Left ventricle myocardium inferior (tissue), 1 donor: ENCODE measurements around the gene NDUFV3. TPM values are rescaled to one million over a fixed set of nuclear protein-coding genes. Genes with fewer than 3 reads are reported as not detected.
A peak's percentile ranks its signal among the peaks of the same experiment; 100 is the strongest.

Source experiments
- DNase-seq: peaks from one replicate; pipeline ENCODE4 v3.0.0-alpha.2; 2020
- H3K27ac ChIP-seq: fragments of 200-600 bp; replicated peaks from 2 replicates; pipeline ENCODE4 v1.8.0; 2021
- H3K27me3 ChIP-seq: fragments of 200-600 bp; 2 replicates; pipeline ENCODE4 v1.8.0; 2021; ENCODE audit warnings: low read depth
- H3K36me3 ChIP-seq: fragments of 200-600 bp; 2 replicates; pipeline ENCODE4 v1.8.0; 2021
- H3K4me1 ChIP-seq: fragments of 200-600 bp; 2 replicates; pipeline ENCODE4 v1.8.0; 2021
- H3K4me3 ChIP-seq: fragments of 200-600 bp; 2 replicates; pipeline ENCODE4 v1.8.0; 2021; ENCODE audit warnings: mild to moderate bottlenecking, moderate library complexity
- H3K9me3 ChIP-seq: fragments of 200-600 bp; replicated peaks from 2 replicates; pipeline ENCODE4 v1.8.0; 2021
- CTCF ChIP-seq: fragments of 200-600 bp; IDR thresholded peaks from 2 replicates; pipeline ENCODE4 v1.8.0; 2021; ENCODE audit warnings: antibody characterized with exemption, mild to moderate bottlenecking, borderline replicate concordance
- intact Hi-C: fragments of 100-400 bp; cut with micrococcal nuclease; formaldehyde crosslinking; loops from one replicate; pipeline ENCODE4 v1.11.0; 2022
- total RNA-seq: library from RNA; stranded (reverse); fragmentation: NEBNext Ultra II Directional; extraction: Animal tissue kit (Norgen Biotek cat#: 25700); gene quantifications from one replicate; pipeline ENCODE4 v1.2.1, GENCODE V29; 2021
- donor health status: DM: no; HTN: yes; CAD: no; lungs with severe emphysema.

NDUFV3 gene
- total RNA-seq, 1 donor from 2014 or later, result 52.0 TPM

DNA sequence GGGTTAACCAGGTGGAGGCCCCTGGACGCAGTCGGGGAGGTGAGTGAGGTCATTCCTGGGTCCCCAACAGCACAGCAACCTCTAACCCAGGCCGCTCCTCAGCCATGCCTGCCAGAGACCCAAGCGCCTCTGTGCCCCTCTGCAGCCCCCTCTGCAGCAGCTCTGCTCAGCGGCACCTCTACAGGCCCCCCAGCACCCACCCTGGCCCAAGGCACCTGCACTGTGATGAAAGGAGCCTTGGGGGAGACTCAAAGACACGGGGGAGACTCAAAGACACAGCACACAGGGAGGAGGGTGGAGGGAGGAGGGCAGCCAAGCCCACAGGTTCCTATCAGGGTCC, 33.2 kb upstream of the NDUFV3 start:
- H3K4me1 ChIP-seq, result peaks cover 19% of the 10 kb centered on the region
- no peak overlapping the region for H3K4me3 ChIP-seq
- H3K27ac ChIP-seq, result no peak overlapping the region
- no peaks in the 10 kb centered on the region for H3K9me3 ChIP-seq
- H3K27me3 ChIP-seq, result no peaks in the 10 kb centered on the region
- peaks cover 64% of the 10 kb centered on the region for H3K36me3 ChIP-seq
- TF ChIP-seq CTCF, result no peak
- intact Hi-C loops, result no loop called here
- no peak for DNase-seq

GRCh38 chr21:42860345-42860744, 32.8 kb upstream of the NDUFV3 start:
- H3K4me3 ChIP-seq, result no peak overlapping the region
- intact Hi-C loops, result no loop called here
- peaks cover 24% of the 10 kb centered on the region for H3K4me1 ChIP-seq
- no peak for TF ChIP-seq CTCF
- no peak for DNase-seq
- H3K36me3 ChIP-seq, result peaks cover 59% of the 10 kb centered on the region
- H3K9me3 ChIP-seq, result no peaks in the 10 kb centered on the region
- H3K27ac ChIP-seq, result no peak overlapping the region
- no peaks in the 10 kb centered on the region for H3K27me3 ChIP-seq

GRCh38 chr21:42861311-42861847, 31.7 kb upstream of the NDUFV3 start:
- Histone ChIP-seq H3K36me3 (peaks cover 49% of the 10 kb centered on the region), H3K27ac (peak overlapping the region; percentile 5), H3K4me3 (no peak overlapping the region), H3K4me1 (peaks cover 34% of the 10 kb centered on the region), H3K9me3 (no peaks in the 10 kb centered on the region), H3K27me3 (no peaks in the 10 kb centered on the region)
- TF ChIP-seq CTCF, result no peak
- DNase-seq, result no peak
- intact Hi-C loops, result no loop called here

GRCh38 chr21:42861848-42862400, 31.2 kb upstream of the NDUFV3 start:
- no peak for DNase-seq
- peak; percentile 23 for TF ChIP-seq CTCF
- Histone ChIP-seq H3K4me3 (no peak overlapping the region), H3K4me1 (peaks cover 35% of the 10 kb centered on the region), H3K36me3 (peaks cover 44% of the 10 kb centered on the region), H3K27me3 (no peaks in the 10 kb centered on the region), H3K9me3 (no peaks in the 10 kb centered on the region), H3K27ac (peak overlapping the region; percentile 5)
- intact Hi-C loops, result no loop called here

- TF ChIP-seq CTCF, result no peak
- Histone ChIP-seq H3K27me3 (no peaks in the 10 kb centered on the region), H3K9me3 (no peaks in the 10 kb centered on the region), H3K27ac (no peak overlapping the region), H3K4me1 (peaks cover 35% of the 10 kb centered on the region), H3K36me3 (peaks cover 47% of the 10 kb centered on the region), H3K4me3 (no peak overlapping the region)
- DNase-seq, result no peak
- intact Hi-C loops, result no loop called here
Observed at GRCh38 chr21:42862774-42863503, 30.2 kb upstream of the NDUFV3 start.
